Heart right ventricle (tissue), 16 donors: ENCODE measurements around the gene CDC37. TPM values are rescaled to one million over a fixed set of nuclear protein-coding genes. Genes with fewer than 3 reads are reported as not detected.

ENCODE experiments used
- ATAC-seq, 8 donors: fragments of 200-7000 bp; cut with Tn5 transposase; one replicate each; pipeline ENCODE4 v1.9.1; 2020; ENCODE audit warnings: mild to moderate bottlenecking in 8 of 8, moderate library complexity in 8 of 8, moderate number of reproducible peaks in 1 of 8
- DNase-seq, 2 donors: peaks; one replicate each; pipeline ENCODE4 v3.0.0-alpha.2; 2020
- H3K27ac ChIP-seq, 10 donors: fragments of 200-600 bp; sonication (generic) in 2 of 10; one replicate each; pipeline versions ENCODE4 v1.5.0 to v1.8.0; 2020 to 2022; ENCODE audit warnings: mild to moderate bottlenecking in 3 of 10
- H3K27me3 ChIP-seq, 7 donors: fragments of 200-600 bp; one replicate each; pipeline ENCODE4 v1.8.0; 2021 to 2022; ENCODE audit warnings: mild to moderate bottlenecking in 2 of 7
- H3K36me3 ChIP-seq, 9 donors: fragments of 200-600 bp; sonication (generic) in 1 of 9; one replicate each; pipeline versions ENCODE4 v1.5.0 to v1.8.0; 2020 to 2022; ENCODE audit warnings: mild to moderate bottlenecking in 2 of 9
- H3K4me1 ChIP-seq, 9 donors: fragments of 200-600 bp; sonication (generic) in 1 of 9; one replicate each; pipeline versions ENCODE4 v1.5.0 to v1.8.0; 2020 to 2022; ENCODE audit warnings: mild to moderate bottlenecking in 4 of 9
- H3K4me3 ChIP-seq, 10 donors: fragments of 200-600 bp; sonication (generic) in 2 of 10; one replicate each; pipeline versions ENCODE4 v1.5.0 to v1.8.0; 2020 to 2022; ENCODE audit warnings: mild to moderate bottlenecking in 7 of 10, moderate library complexity in 2 of 10
- H3K9me3 ChIP-seq, 11 donors: fragments of 200-600 bp in 10 of 11; sonication (generic) in 2 of 11; one replicate each; pipeline versions ENCODE4 v1.5.0 to v1.8.0; 2013 to 2022; ENCODE audit warnings: mild to moderate bottlenecking in 2 of 11, control low read depth in 1 of 11, moderate library complexity in 1 of 11
- WGBS, 2 donors: extraction: QIAGEN DNeasy Blood & Tissue Kit; methylation state at CpG; one replicate each; pipeline ENCODE4 v1.1.7; 2013; ENCODE audit warnings: inconsistent platforms in 1 of 2; 5-methylcytosine and 5-hydroxymethylcytosine counted together
- intact Hi-C, 10 donors: fragments of 100-400 bp; cut with DNase I; formaldehyde crosslinking; loops; one replicate each; pipeline versions ENCODE4 v1.11.1 to v1.14.2; 2022
- polyA plus RNA-seq, 2 donors: library from polyadenylated mRNA; stranded (reverse); fragments of 200-250 nt; gene quantifications; one replicate each; pipeline ENCODE4 v1.2.3, GENCODE V29; 2013
- total RNA-seq, 10 donors: library from RNA; stranded (reverse); fragmentation: NEBNext Ultra II Directional in 3 of 10; extraction: Animal tissue kit (Norgen Biotek cat#: 25700) in 3 of 10; gene quantifications; one replicate each; pipeline versions ENCODE4 v1.2.1 to v1.2.4, GENCODE V29; 2021 to 2023
- TF ChIP-seq, protein P1 (sequence below), 9 donors: fragments of 200-600 bp; sonication (generic) in 2 of 9; IDR thresholded peaks; one replicate each; pipeline versions ENCODE4 v1.5.0 to v1.8.0; 2021 to 2022; ENCODE audit warnings: antibody characterized with exemption in 9 of 9, mild to moderate bottlenecking in 5 of 9, moderate library complexity in 1 of 9
- donor health status: Arrhythmogenic right ventricular cardiomyopathy.
- donor health status: ischemic (EF 13 %, LVEDD 7.1; RV severe dilation, severe dysfunction).
- donor health status: healthy with polysubstance abuse.
- donor health status: DM: no; HTN: yes; CAD: no.
- donor health status: DM: no; HTN: no; CAD: no.
- donor health status: ischemic (EF 25% LVEDD 6.9; RV normal size, moderate dysfunction).
- donor health status: ischemic (EF 25% LVEDD 5.7; RV mildly dilated, moderate dysfunction).
- donor health status: healthy.
- donor health status: DM: yes; HTN: yes; CAD: no.
- donor health status: Ischemic cardiomyopathy.
- donor health status: ischemic (EF 35%, LVEDD 5.7; RV mildly dilated, moderate dysfunction).
- donor health status: nonischemic (EF 11% LVEDD 7.7; RV severe dilation, severe dysfunction).
- donor health status: DM: yes; HTN: yes; CAD: no.
- donor health status: PGD.
- donor health status: ischemic (EF 29% LVEDD 5.4; RV normal size, mild dysfunction).
- donor health status: nonischemic (EF 23%, LVEDD 6.1; RV moderate dilation, normal function).

Gene CDC37
- total and polyA plus RNA-seq, 12 donors: 106 to 422 (median 129) TPM

DNA sequence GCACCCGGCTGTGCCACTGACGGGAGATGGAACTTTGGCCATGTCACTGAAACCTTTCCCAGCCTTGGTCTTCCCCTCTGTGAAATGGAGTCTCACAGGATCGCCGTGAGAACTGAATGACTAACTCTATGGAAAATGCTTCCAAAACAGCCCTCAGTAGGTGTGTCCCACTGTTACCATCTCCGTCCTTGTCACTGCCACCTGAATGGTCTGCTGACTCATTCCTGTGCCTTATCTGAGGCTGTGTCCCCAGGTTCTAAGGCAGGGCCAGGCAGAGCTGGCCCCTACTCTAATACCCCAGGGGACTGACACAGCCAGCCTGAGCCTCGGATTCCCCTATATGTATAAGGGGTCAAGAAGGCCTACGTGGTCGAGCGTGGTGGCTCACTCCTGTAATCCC is 4.5 kb downstream of the CDC37 start:
- no peaks in the 10 kb centered on the region for H3K27me3 ChIP-seq
- TF ChIP-seq, protein P1, sequence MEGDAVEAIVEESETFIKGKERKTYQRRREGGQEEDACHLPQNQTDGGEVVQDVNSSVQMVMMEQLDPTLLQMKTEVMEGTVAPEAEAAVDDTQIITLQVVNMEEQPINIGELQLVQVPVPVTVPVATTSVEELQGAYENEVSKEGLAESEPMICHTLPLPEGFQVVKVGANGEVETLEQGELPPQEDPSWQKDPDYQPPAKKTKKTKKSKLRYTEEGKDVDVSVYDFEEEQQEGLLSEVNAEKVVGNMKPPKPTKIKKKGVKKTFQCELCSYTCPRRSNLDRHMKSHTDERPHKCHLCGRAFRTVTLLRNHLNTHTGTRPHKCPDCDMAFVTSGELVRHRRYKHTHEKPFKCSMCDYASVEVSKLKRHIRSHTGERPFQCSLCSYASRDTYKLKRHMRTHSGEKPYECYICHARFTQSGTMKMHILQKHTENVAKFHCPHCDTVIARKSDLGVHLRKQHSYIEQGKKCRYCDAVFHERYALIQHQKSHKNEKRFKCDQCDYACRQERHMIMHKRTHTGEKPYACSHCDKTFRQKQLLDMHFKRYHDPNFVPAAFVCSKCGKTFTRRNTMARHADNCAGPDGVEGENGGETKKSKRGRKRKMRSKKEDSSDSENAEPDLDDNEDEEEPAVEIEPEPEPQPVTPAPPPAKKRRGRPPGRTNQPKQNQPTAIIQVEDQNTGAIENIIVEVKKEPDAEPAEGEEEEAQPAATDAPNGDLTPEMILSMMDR (IDR thresholded peaks at IDR 0.05): no peak
- H3K9me3 ChIP-seq: no peaks in the 10 kb centered on the region
- peaks cover 7 to 53% (median 21%) of the 10 kb centered on the region in 9 donors for H3K36me3 ChIP-seq
- DNase-seq: no peak
- 73 to 81% methylated on average over 9 of the region's 9 CpGs for WGBS, 2 donors
- peaks cover 30 to 69% (median 49%) of the 10 kb centered on the region in 9 donors for H3K4me1 ChIP-seq
- intact Hi-C loops: loop anchor here in 1 of 10 donors (10.0 kb wide), 1 partner anchor 464 kb away; the partner anchor contains the start of gene OLFM2
- no peak for ATAC-seq
- H3K27ac ChIP-seq: peak overlapping the region in 8 of 10 donors; percentile 7 to 94 (median 64)
- no peak overlapping the region for H3K4me3 ChIP-seq

- no peak for ATAC-seq
- TF ChIP-seq, protein P1 (IDR thresholded peaks at IDR 0.05): no peak
- intact Hi-C loops: loop anchor here in 1 of 10 donors (10.0 kb wide), 1 partner anchor 461 kb away; the partner anchor contains the start of gene OLFM2
- Histone ChIP-seq H3K4me1 (peaks cover 22 to 50% (median 32%) of the 10 kb centered on the region in 9 donors), H3K27me3 (no peaks in the 10 kb centered on the region), H3K4me3 (no peak overlapping the region), H3K36me3 (peaks cover 9 to 80% (median 41%) of the 10 kb centered on the region in 9 donors), H3K9me3 (no peaks in the 10 kb centered on the region), H3K27ac (no peak overlapping the region)
- WGBS, 2 donors: 71 to 75% methylated on average over 24 of the region's 24 CpGs
- no peak for DNase-seq
Measured at GRCh38 chr19:10395917-10396316, 7.4 kb downstream of the CDC37 start.

DNA sequence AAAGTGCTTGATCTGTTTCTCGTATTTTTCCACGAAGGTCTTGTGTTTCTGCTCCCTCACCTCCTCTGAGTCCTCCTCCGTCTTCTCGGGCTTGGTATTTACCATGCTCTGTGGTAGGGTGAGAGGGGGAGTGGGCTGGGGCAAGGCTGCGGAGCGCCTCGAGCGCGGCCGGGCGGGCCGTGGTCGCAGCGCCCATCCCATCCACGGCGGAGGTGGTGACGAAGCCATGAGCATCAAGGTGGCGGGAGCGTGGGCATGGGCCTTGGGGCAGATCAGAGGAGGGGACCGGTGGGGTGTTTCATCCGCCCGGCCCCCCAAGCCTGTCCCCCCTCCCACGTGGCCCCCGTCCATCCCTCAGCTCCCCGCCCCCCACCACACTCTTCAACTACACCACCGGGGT is 7.9 kb downstream of the CDC37 start:
- no peak overlapping the region for H3K4me3 ChIP-seq
- no peaks in the 10 kb centered on the region for H3K27me3 ChIP-seq
- TF ChIP-seq, protein P1 (IDR thresholded peaks at IDR 0.05): no peak
- ATAC-seq (no peak), DNase-seq (no peak)
- H3K36me3 ChIP-seq: peaks cover 9 to 81% (median 41%) of the 10 kb centered on the region in 9 donors
- H3K9me3 ChIP-seq: no peaks in the 10 kb centered on the region
- peaks cover 17 to 45% (median 27%) of the 10 kb centered on the region in 9 donors for H3K4me1 ChIP-seq
- intact Hi-C loops: loop anchor here in 1 of 10 donors (10.0 kb wide), 1 partner anchor 461 kb away; the partner anchor contains the start of gene OLFM2
- H3K27ac ChIP-seq: no peak overlapping the region
- 94 to 95% methylated on average over 26 of the region's 26 CpGs for WGBS, 2 donors

GRCh38 chr19:10395003-10395402 is 8.3 kb downstream of the CDC37 start:
- intact Hi-C loops: loop anchor here in 1 of 10 donors (10.0 kb wide), 1 partner anchor 460 kb away; the partner anchor contains the start of gene OLFM2
- Histone ChIP-seq H3K4me3 (no peak overlapping the region), H3K9me3 (no peaks in the 10 kb centered on the region), H3K27ac (no peak overlapping the region), H3K27me3 (no peaks in the 10 kb centered on the region), H3K36me3 (peaks cover 9 to 80% (median 41%) of the 10 kb centered on the region in 9 donors), H3K4me1 (peaks cover 13 to 41% (median 23%) of the 10 kb centered on the region in 9 donors)
- DNase-seq: no peak
- no peak for ATAC-seq
- TF ChIP-seq, protein P1 (IDR thresholded peaks at IDR 0.05): no peak
- 92 to 93% methylated on average over 12 of the region's 12 CpGs for WGBS, 2 donors
